Upper lobe of left lung (tissue), 4 donors: Measurements from ENCODE around the gene TAOK3.
"Not testable (repeated sequence)": the region's sequence is repeated elsewhere in the genome, so short reads cannot be mapped to it uniquely, and the experiment has no call there.

ENCODE experiments used
- EP300 ChIP-seq, 4 donors: sonication (generic); formaldehyde crosslinking; IDR thresholded peaks; one replicate each; pipeline ENCODE4 v1.5.1; 2017; ENCODE audit warnings: antibody characterized with exemption in 4 of 4, control low read depth in 2 of 4
- POLR2A ChIP-seq, 4 donors: fragments of 450-650 bp; IDR thresholded peaks; one replicate each; pipeline ENCODE4 v1.5.1; 2016 to 2017; ENCODE audit warnings: antibody characterized with exemption in 4 of 4, mild to moderate bottlenecking in 2 of 4
- TF ChIP-seq, protein P1 (sequence below), 6 experiments: fragments of 450-650 bp in 4 of 6; fragments of 200-600 bp in 2 of 6; sonication (generic) in 2 of 6; IDR thresholded peaks; one replicate each; pipeline ENCODE4 v1.5.1; 2016 to 2019; ENCODE audit warnings: antibody characterized with exemption in 6 of 6

DNA sequence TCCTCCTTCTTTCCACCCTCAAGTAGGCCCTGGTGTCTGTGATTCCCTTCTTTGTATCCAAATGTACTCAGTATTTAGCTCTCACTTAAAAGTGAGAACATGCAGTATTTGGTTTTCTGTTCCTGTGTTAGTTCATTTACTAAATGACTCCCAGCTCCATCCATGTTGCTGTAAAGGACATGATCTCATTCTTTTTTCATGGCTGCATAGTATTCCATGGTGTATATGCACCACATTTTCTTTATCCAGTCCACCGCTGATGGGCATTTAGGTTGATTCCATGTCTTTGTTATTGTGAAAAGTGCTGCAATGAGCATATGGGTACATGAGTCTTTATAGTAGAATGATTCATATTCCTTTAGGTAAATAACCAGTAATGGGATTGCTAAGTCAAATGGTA lies 94.4 kb downstream of the TAOK3 start:
- TF ChIP-seq, protein P1, sequence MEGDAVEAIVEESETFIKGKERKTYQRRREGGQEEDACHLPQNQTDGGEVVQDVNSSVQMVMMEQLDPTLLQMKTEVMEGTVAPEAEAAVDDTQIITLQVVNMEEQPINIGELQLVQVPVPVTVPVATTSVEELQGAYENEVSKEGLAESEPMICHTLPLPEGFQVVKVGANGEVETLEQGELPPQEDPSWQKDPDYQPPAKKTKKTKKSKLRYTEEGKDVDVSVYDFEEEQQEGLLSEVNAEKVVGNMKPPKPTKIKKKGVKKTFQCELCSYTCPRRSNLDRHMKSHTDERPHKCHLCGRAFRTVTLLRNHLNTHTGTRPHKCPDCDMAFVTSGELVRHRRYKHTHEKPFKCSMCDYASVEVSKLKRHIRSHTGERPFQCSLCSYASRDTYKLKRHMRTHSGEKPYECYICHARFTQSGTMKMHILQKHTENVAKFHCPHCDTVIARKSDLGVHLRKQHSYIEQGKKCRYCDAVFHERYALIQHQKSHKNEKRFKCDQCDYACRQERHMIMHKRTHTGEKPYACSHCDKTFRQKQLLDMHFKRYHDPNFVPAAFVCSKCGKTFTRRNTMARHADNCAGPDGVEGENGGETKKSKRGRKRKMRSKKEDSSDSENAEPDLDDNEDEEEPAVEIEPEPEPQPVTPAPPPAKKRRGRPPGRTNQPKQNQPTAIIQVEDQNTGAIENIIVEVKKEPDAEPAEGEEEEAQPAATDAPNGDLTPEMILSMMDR (IDR thresholded peaks at IDR 0.05), result not testable (repeated sequence)
- TF ChIP-seq POLR2A, EP300 (IDR thresholded peaks at IDR 0.05): not testable (repeated sequence)
